ENCODE results near the gene SYNJ1. TPM values are rescaled to one million over a fixed set of nuclear protein-coding genes. Genes with fewer than 3 reads are reported as not detected.
A peak's percentile ranks its signal among the peaks of the same experiment; 100 is the strongest.

The SYNJ1 gene
- total RNA-seq, 1 experiment from 2014 or later, result 4.2 TPM

DNA sequence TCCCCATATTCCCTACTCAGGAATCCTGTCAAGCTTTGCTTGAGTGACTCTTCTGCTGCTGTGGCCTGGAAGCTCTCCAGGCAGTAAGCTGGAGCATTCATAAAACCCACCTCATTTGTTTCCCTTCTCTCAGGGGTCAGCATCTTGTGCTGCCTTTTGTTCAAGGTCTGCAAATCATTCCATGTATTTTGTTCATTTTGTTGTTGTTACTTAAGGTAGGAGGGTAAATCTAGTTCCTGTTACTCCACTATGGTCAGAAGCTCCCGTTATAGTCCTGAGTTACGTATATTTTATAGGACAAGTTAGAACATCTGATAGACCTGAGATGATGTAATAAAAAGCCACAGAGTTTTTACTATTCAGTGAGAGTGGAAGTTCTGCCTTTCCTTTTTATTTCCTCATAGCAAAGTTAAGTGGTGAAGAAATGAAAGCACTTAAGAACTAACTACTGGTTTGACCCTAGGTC, 9.9 kb downstream of the SYNJ1 start:
- Mint-ChIP-seq H3K9me3 (no peaks in the 10 kb centered on the region), H3K36me3 (no peaks in the 10 kb centered on the region), H3K4me1 (no peaks in the 10 kb centered on the region), H3K4me3 (no peak overlapping the region), H3K27me3 (ENCODE audit: low read depth) (no peaks in the 10 kb centered on the region), H3K27ac (peak overlapping the region; percentile 5; the same call in 1 of the 2 replicates)
- POLR2A ChIA-PET, result no interaction called here
- ATAC-seq, result no peak
- CTCF ChIA-PET, result no interaction called here
- no peak for DNase-seq (ENCODE audit: low spot score)
- TF ChIP-seq, protein P1, sequence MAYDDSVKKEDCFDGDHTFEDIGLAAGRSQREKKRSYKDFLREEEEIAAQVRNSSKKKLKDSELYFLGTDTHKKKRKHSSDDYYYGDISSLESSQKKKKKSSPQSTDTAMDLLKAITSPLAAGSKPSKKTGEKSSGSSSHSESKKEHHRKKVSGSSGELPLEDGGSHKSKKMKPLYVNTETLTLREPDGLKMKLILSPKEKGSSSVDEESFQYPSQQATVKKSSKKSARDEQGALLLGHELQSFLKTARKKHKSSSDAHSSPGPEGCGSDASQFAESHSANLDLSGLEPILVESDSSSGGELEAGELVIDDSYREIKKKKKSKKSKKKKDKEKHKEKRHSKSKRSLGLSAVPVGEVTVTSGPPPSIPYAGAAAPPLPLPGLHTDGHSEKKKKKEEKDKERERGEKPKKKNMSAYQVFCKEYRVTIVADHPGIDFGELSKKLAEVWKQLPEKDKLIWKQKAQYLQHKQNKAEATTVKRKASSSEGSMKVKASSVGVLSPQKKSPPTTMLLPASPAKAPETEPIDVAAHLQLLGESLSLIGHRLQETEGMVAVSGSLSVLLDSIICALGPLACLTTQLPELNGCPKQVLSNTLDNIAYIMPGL (CRISPR knock-in tag; IDR thresholded peaks at IDR 0.05), result no peak
- TF ChIP-seq JUN (CRISPR knock-in tag; IDR thresholded peaks at IDR 0.05), result no peak
- no peak for TF ChIP-seq ZNF416 (CRISPR knock-in tag; IDR thresholded peaks at IDR 0.05)
- TF ChIP-seq ZNF263 (CRISPR knock-in tag; IDR thresholded peaks at IDR 0.05; ENCODE audit: low read depth), result no peak
- no peak for TF ChIP-seq ERG (CRISPR knock-in tag; IDR thresholded peaks at IDR 0.05)
- TF ChIP-seq GTF2I (CRISPR knock-in tag; conservative IDR thresholded peaks at IDR 0.05), result no peak
- no peak for TF ChIP-seq RORB (CRISPR knock-in tag; IDR thresholded peaks at IDR 0.05)
- no peak for TF ChIP-seq ZNF423 (CRISPR knock-in tag; IDR thresholded peaks at IDR 0.05)
- no peak for TF ChIP-seq ELF4 (CRISPR knock-in tag; IDR thresholded peaks at IDR 0.05; ENCODE audit: low read depth)
- no peak for TF ChIP-seq CBFB (CRISPR knock-in tag; IDR thresholded peaks at IDR 0.05; ENCODE audit: low read depth)

- H3K36me3 Mint-ChIP-seq, result no peaks in the 10 kb centered on the region
- TF ChIP-seq, protein P2, sequence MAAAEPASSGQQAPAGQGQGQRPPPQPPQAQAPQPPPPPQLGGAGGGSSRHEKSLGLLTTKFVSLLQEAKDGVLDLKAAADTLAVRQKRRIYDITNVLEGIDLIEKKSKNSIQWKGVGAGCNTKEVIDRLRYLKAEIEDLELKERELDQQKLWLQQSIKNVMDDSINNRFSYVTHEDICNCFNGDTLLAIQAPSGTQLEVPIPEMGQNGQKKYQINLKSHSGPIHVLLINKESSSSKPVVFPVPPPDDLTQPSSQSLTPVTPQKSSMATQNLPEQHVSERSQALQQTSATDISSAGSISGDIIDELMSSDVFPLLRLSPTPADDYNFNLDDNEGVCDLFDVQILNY (CRISPR knock-in tag; IDR thresholded peaks at IDR 0.05), result no peak
- no peak for TF ChIP-seq ZNF121 (CRISPR knock-in tag; IDR thresholded peaks at IDR 0.05)
- TF ChIP-seq PRDM15 (CRISPR knock-in tag; IDR thresholded peaks at IDR 0.05), result no peak
- no peak for TF ChIP-seq ATF2 (CRISPR knock-in tag; IDR thresholded peaks at IDR 0.05; ENCODE audit: borderline replicate concordance, low read depth)
- no peak for TF ChIP-seq ESRRA (CRISPR knock-in tag; IDR thresholded peaks at IDR 0.05; ENCODE audit: borderline replicate concordance)
- TF ChIP-seq TEAD4 (CRISPR knock-in tag; IDR thresholded peaks at IDR 0.05), result no peak
- TF ChIP-seq, protein P3, sequence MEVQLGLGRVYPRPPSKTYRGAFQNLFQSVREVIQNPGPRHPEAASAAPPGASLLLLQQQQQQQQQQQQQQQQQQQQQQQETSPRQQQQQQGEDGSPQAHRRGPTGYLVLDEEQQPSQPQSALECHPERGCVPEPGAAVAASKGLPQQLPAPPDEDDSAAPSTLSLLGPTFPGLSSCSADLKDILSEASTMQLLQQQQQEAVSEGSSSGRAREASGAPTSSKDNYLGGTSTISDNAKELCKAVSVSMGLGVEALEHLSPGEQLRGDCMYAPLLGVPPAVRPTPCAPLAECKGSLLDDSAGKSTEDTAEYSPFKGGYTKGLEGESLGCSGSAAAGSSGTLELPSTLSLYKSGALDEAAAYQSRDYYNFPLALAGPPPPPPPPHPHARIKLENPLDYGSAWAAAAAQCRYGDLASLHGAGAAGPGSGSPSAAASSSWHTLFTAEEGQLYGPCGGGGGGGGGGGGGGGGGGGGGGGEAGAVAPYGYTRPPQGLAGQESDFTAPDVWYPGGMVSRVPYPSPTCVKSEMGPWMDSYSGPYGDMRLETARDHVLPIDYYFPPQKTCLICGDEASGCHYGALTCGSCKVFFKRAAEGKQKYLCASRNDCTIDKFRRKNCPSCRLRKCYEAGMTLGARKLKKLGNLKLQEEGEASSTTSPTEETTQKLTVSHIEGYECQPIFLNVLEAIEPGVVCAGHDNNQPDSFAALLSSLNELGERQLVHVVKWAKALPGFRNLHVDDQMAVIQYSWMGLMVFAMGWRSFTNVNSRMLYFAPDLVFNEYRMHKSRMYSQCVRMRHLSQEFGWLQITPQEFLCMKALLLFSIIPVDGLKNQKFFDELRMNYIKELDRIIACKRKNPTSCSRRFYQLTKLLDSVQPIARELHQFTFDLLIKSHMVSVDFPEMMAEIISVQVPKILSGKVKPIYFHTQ (CRISPR knock-in tag; IDR thresholded peaks at IDR 0.05), result no peak
- TF ChIP-seq STAT6 (CRISPR knock-in tag; conservative IDR thresholded peaks at IDR 0.05; ENCODE audit: low read depth), result no peak
- TF ChIP-seq SMAD3 (CRISPR knock-in tag; IDR thresholded peaks at IDR 0.05; ENCODE audit: borderline replicate concordance), result no peak
- no peaks in the 10 kb centered on the region for H3K4me1 Mint-ChIP-seq
- no peak for ATAC-seq
- DNase-seq (ENCODE audit: low spot score), result no peak
- CTCF ChIA-PET, result no interaction called here
- no peak overlapping the region for H3K4me3 Mint-ChIP-seq
- H3K27me3 Mint-ChIP-seq (ENCODE audit: low read depth), result no peaks in the 10 kb centered on the region
- H3K27ac Mint-ChIP-seq, result no peak overlapping the region
- POLR2A ChIA-PET, result no interaction called here
- no peaks in the 10 kb centered on the region for H3K9me3 Mint-ChIP-seq
These were observed 11.3 kb downstream of the SYNJ1 start for GRCh38 chr21:32716486-32716885.
